ENCODE results near the gene ZNF143.
"Not testable (repeated sequence)": the region's sequence is repeated elsewhere in the genome, so short reads cannot be mapped to it uniquely, and the experiment has no call there.

Gene ZNF143

GRCh38 chr11:9498457-9499078, 37.8 kb downstream of the ZNF143 start:
- DNase-seq: no peak

DNA sequence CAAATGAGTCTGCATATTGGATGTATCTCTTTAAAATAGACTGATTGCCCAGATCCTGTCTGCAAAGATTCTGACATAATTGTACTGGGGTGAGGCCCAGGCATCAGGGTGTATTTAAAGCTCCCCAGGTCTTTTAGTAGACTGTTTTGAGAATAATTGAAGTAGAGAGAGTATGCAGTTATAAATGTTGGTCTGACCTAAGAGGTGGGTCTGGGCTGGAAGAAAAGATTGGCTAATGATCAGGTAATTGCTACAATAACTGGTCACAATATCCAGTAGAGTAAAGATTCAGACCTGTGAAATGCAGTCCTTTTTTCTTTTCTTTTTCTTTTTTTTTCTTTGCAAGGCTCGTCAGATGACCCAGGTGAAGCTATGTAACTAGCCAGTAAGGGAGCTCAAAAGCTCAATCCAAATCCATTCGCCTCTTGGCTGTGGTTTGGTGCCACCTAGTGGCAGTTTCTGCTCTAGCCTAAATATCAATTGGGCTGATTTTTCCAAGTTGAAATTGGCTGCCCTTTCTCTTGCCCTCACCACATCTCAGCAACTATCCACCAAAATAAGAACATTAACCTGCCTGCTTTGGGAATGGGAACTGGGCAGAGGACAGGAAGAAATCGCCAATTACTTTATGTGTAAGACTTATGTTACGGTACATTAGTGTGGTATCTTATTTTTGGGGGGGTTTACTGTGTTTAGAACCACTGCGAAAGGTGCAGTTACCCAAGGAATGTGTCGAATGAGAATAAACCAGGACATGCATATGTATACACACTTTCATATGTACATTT, 45.9 kb downstream of the ZNF143 start:
- peak; percentile 42 to 54 (median 44) for DNase-seq

- DNase-seq: no peak
Observed at GRCh38 chr11:9507277-9507580, 46.4 kb downstream of the ZNF143 start.

DNA sequence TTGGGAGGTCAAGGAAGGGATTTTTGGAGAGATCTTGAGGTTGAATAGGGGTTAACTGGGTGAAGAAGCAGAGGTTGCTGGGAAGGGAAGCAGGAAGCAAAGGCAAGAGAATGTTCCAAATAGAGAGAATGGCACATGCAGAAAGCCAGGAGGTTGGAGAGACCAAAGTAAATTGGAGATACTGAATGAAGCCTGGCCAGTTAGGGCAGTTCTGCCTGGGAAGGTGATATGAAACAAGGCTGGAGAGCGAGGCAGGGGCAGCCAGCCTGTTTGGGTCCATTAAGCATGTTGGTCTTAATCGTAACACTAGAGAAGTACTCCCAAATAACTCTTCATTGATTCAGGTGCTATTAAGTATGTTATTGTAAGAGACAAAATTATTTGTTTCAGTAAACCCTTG, 48.2 kb downstream of the ZNF143 start:
- no peak for DNase-seq

DNA sequence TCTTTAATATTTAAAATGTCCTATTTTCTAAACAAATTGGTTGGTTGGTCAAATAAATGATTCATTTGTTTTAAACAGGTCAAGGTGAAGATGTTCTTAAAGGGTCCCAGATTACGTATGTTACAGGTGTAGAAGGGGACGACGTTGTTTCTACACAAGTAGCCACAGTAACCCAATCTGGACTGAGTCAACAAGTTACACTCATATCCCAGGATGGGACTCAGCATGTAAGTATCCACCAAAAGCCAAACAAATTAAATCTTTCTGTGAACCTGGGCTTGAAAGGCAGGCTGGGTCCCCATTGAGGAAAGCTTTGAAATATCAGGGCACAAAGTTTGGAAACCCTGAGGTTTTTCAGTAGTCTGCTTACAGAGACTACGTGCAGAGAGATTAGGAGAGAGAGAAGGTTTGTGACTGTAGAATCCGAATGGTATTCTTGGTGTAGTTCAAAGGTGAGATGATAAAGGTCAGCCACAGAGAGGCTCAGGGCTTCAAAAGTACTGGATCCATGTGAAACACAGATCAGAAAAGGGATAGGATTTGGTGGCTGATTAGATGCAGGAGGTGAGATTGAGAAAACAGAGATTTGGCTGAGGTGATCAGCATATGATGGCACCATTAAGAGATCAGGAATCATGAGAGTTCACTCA, 51.7 kb downstream of the ZNF143 start:
- no peak for DNase-seq

DNA sequence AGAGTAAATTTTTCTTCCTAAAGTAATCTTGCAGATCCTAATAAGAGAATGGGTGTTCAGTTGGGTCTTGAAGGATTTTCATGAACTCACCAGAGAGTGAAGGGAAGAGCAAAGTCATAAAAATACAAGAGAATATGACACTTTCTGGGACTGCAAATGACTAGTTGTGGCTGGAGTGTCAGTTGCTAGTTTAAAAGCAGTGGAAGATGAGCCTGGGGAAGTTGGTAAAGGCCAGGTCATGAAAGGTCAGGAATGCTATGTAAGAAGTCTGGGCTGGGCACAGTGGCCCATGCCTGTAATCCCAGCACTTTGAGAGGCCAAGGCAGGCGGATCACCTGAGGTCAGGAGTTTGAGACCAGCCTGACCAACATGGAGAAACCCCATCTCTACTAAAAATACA, 53.8 kb downstream of the ZNF143 start:
- not testable (repeated sequence) for DNase-seq

GRCh38 chr11:9516113-9516512, 55.3 kb downstream of the ZNF143 start:
- DNase-seq: no peak

DNA sequence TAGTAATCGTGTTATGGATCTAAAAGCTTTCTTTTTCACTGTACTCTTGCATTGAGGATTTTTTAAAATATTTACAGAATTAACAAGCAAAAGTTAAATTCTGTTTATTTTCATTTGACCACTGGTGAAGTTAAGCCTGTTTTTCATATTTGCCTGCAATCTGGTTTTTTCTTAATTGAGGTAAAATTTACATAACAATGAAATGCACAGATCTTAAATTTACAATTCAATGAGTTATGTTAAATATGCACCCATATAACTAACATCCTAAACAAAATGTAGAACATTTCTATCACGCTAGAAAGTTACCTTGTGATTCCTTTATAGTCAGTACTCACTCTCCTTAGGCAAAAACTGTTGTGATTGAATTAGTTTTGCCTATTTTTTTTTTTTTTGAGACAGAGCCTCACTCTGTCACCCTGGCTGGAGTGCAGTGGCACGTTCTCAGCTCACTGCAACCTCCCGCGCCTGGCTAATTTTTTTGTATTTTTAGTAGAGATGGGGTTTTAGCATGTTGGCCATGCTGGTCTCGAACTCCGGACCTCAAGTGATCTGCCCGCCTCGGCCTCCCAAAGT, 58.1 kb downstream of the ZNF143 start:
- no peak for DNase-seq

DNA sequence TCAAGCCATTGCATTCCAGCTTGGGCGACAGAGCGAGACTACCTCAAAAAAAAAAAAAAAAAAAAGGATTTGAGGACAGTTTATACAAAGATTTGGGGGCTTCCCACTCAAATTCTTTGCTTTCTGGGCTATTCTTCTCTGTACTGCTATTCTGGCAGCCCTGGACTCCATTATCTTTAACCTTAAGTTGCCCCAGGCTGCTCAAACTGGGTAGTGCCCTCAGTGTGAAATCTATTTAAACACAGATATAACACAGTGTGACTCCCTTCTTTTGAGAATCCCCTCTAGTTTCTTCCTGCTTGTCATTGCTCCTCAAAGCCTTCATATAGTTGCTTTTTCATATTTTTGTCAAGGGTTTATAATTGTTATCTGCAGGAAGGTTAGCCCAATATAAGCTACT, 63.2 kb downstream of the ZNF143 start:
- no peak for DNase-seq

DNA sequence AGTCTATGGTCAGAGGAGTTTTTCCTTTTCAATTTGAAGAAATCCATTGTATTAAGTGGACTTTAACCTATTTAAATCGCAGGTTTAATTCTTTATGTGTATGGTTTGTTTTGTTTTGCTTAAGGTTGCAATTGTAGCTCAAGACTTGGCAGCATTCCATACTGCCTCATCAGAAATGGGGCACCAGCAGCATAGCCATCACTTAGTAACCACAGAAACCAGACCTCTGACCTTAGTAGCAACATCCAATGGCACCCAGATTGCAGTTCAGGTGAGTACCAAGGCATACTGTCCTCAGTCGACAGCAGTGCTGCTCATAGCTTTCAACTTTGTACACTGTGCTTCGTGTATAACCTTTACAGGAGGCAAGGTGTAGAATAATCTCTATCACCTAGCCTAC, 64.3 kb downstream of the ZNF143 start:
- no peak for DNase-seq

DNA sequence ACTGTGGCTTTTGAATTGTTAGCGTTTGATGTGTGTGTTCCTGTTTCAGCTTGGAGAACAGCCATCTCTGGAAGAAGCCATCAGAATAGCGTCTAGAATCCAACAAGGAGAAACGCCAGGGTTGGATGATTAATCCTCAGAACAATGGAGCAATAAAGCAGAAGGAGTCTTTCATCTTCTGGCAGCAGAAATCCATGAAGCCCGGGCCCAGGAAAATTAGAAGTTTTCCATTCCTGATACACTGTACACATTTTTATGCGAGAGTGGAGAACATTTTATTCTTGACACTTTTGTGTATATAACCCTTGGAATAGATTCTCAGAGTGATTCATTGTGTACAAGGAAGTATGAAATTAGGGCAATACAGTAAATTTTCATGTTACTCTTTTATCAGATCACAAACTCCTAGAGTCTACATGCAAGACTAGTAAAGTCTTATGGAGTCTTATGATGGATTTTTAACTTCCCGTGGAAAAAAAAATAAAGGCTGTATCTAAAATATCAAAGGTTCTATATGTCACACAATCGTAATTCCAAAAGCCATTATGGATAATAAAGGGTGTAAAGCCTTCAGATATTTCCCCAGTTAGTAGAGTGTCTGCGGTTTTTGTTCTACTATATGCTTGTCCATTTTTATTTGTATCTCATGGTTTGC, 66.8 kb downstream of the ZNF143 start:
- DNase-seq: no peak

DNA sequence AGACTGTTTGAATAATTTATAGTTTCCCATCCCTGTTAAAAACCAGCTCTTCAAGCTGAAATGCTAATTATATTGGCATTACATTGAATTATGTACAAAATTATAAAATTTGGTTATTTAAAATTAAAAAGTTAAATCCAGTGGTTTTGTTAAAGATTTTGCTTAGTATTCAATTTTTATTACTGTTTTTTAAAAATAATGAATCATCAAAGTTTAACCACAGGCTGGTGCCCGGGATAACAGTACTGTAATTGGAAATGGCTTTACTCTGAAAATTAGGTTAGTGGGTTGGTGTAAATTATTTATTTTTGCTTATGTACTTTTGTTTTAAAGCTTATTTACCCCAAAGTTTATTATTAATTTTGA, 67.3 kb downstream of the ZNF143 start:
- no peak for DNase-seq

GRCh38 chr11:9528573-9529333, 67.9 kb downstream of the ZNF143 start:
- no peak for DNase-seq

- no peak for DNase-seq
Observed at GRCh38 chr11:9529334-9529650, 68.5 kb downstream of the ZNF143 start.

DNA sequence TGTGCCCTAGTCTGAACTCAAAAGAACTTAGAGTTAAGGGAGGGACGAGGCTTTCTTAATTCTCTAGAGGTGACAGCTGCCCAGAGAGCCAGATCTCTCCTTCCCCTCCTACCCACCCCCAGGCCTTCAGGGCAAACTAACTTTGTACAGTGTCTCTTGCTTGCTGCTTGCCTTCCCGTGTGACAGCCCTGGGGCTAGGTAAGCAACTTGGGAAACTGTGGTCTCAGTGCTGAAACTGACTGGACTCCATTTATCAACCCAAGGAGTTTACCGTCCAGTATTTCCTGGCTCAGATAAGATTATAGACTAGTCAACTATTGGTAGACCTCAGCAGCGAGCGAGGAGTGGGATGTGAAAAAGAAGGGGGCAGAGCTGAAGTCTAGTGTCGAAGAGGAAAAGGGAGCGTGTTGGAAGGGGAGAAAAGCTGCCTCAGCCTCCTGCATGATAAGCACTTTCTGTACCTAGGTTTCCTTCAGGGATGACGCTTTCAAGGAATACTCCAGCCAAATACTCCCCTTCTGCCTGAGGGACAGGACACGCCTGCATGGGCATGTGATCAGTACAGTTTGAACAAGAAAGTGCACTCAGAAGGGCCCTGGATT, 69.3 kb downstream of the ZNF143 start:
- DNase-seq: no peak

DNA sequence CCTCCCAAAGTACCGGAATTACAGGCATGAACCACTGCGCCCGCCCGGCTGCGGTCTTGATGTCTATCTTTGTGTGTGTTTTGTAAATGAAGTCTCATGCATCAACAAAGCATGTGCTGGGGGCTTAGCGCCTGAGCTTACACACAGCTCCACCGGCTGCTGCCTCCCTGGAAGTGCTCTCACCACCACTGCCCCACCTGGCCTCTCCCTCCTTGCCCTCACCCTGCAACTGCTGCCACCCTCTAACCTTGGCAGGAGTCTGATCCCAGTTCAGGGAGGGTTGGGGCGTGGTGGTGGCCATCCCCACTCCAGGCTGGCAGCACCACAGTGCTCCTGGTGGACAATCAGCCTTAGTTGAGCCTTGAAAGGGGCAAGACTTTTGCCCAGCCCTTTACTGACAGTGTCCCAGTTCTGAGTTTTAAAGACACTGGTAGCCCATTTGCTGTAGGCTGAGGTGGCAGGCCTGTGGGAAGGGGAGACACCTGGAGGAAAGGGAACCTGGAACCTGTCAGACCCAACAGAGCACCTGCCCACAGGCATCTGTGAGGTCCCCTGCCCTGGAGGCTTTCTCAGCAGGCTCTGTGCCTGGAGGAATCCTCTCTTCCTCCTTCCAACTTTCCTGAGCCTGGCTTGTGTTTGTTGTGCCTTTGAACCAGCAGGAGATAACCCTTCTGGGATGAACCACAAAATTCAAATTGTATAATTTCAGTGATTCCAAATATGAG, 70.3 kb downstream of the ZNF143 start:
- no peak for DNase-seq

DNA sequence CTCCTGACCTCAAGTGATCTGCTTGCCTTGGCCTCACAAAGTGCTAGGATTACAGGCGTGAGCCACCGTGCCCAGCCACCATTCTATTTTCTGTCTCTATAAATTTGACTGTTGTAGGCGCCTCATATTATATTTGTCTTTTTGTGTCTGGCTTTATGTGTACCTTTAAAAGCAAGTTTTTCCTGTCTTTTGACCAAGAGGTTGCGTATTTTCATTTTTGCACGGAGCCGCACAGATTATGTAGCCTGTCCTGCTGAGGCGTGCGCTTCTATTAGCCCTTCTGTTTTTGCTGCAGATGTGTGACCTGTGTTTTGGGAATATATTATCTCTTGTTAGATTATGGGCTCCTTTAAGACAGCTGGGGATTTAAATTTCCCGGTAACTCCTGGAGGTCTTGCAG, 72.2 kb downstream of the ZNF143 start:
- no peak for DNase-seq

DNA sequence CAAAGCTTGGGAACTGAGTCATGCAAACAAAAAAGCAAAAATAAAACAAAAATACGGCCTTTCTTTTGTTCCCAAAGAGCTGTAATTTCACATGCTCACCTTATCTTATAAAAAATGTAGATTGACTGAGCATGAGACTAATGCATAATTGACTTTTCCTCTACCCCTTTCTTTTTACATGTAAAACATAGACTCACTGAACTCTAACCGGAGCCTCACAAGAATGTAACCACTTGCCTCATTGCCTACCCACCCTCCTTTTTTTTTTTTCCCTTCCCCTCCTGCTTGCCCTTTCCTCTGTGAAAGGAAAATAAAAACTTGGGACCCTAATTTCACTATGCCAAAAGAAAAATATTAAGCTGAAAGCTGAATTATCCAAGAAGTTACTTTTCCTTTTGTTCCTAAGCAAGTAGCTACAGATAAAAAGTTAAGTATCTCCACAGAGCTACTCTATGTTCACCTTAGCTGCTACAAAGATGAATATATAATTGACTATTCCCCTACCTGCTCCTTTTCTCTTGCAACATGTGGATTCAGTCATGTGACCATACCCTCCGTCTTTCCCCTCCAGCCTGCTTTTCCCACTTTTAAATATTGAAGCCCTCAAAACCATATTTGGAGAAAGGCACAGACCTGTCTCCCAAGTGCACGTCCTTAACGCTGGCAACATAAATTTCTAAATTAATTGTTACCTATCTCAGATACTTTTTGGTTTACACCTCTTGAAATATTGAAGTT, 73.1 kb downstream of the ZNF143 start:
- DNase-seq: no peak

DNA sequence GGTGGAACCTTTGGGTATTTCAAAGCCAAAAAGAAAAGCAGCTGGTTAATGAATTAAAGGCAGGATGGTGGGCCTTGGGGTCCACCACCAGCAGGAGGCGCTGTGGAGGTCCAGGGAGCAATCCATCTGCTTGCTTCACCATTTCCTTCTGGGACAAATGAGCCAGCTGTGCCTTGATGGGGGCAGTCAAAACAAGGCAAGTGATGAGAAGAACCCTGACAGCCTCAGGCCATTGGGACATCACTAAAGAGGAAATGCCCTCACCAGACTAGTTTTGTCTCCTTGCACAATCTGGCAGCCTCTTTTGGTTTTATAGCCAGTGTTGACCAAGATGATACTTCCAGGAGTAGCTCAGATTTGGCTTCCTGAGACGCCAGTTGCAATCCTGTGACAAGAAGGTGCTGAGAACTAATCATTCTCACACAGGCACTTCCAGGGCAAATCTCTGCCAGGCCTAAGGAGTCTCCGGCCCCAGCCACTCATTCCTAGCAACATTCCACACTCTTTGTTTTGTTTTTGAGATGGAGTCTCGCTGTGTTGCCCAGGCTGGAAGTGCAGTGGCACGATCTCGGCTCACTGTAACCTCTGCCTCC, 74.5 kb downstream of the ZNF143 start:
- peak; percentile 61 to 78 (median 64) for DNase-seq

GRCh38 chr11:9538548-9538947, 77.7 kb downstream of the ZNF143 start:
- no peak for DNase-seq

- not testable (repeated sequence) for DNase-seq
Observed at GRCh38 chr11:9549216-9549615, 88.4 kb downstream of the ZNF143 start.
